DOHH2 (cell line): ENCODE results near the gene PILRA.
"Not testable (repeated sequence)": the region's sequence is repeated elsewhere in the genome, so short reads cannot be mapped to it uniquely, and the experiment has no call there.

ENCODE experiments used
- EZH2phosphoT487 ChIP-seq: fragments of 200-600 bp; sonication (generic); IDR thresholded peaks from 2 replicates; pipeline ENCODE4 v1.6.1; 2017; ENCODE audit warnings: borderline replicate concordance, mild to moderate bottlenecking, antibody characterized with exemption, low read length, moderate library complexity, mixed read lengths
- TF ChIP-seq, protein P1 (sequence below): fragments of 200-600 bp; sonication (generic); IDR thresholded peaks from one replicate; pipeline ENCODE4 v1.5.1; 2014; ENCODE audit warnings: antibody characterized with exemption, mild to moderate bottlenecking, low read depth, low read length; ENCODE audit not compliant: poor library complexity, severe bottlenecking

DNA sequence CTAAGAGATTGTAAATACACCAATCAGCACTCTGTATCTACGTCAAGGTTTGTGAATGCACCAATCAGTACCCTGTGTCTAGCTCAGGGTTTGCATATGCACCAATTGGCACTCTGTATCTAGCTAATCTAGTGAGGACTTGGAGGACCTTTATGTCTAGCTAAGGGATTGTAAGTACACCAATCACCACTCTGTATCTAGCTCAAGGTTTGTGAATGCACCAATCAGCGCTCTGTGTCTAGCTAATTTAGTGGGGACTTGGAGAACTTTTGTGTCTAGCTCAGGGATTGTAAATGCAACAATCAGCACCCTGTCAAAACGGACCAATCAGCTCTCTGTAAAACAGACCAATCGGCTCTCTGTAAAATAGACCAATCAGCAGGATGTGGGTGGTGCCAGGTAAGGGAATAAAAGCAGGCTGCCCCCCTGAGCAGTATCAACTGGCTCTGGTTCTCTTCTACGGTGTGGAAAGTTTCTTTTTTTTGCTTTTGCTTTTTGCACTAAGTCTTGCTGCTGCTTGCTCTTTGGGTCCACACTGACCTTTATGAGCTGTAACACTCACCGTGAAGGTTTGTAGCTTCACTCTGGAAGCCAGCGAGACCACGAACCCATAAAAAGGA lies 9.1 kb downstream of the PILRA start:
- TF ChIP-seq, protein P1, sequence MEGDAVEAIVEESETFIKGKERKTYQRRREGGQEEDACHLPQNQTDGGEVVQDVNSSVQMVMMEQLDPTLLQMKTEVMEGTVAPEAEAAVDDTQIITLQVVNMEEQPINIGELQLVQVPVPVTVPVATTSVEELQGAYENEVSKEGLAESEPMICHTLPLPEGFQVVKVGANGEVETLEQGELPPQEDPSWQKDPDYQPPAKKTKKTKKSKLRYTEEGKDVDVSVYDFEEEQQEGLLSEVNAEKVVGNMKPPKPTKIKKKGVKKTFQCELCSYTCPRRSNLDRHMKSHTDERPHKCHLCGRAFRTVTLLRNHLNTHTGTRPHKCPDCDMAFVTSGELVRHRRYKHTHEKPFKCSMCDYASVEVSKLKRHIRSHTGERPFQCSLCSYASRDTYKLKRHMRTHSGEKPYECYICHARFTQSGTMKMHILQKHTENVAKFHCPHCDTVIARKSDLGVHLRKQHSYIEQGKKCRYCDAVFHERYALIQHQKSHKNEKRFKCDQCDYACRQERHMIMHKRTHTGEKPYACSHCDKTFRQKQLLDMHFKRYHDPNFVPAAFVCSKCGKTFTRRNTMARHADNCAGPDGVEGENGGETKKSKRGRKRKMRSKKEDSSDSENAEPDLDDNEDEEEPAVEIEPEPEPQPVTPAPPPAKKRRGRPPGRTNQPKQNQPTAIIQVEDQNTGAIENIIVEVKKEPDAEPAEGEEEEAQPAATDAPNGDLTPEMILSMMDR, result not testable (repeated sequence)
- TF ChIP-seq EZH2phosphoT487, result not testable (repeated sequence)
